ENCODE data around the gene EXPH5.

DNA sequence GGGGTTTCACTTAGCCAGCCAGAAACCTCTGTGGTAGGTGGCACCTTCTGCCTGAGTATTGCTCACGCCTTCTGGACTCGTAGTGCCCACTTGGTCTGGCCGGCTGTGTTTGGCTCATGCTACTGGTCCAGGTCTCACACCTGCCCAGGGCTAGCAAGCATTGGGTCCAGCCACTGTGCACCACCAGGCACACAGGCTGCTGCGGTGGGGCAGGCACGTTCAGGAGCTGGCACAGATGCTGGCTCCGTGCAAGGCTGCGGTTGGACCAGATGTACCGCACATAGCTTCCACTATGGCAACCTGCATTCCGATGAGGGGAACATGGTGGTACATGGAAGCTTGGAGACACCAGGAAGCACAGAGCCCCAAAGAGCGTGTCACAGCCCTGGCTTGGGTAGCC is 34.8 kb upstream of the EXPH5 start:
- TF ChIP-seq, protein P1, sequence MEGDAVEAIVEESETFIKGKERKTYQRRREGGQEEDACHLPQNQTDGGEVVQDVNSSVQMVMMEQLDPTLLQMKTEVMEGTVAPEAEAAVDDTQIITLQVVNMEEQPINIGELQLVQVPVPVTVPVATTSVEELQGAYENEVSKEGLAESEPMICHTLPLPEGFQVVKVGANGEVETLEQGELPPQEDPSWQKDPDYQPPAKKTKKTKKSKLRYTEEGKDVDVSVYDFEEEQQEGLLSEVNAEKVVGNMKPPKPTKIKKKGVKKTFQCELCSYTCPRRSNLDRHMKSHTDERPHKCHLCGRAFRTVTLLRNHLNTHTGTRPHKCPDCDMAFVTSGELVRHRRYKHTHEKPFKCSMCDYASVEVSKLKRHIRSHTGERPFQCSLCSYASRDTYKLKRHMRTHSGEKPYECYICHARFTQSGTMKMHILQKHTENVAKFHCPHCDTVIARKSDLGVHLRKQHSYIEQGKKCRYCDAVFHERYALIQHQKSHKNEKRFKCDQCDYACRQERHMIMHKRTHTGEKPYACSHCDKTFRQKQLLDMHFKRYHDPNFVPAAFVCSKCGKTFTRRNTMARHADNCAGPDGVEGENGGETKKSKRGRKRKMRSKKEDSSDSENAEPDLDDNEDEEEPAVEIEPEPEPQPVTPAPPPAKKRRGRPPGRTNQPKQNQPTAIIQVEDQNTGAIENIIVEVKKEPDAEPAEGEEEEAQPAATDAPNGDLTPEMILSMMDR (IDR thresholded peaks at IDR 0.05): no peak
- TF ChIP-seq EP300 (IDR thresholded peaks at IDR 0.05): no peak
- TF ChIP-seq POLR2AphosphoS5 (IDR thresholded peaks at IDR 0.05): no peak
- TF ChIP-seq POLR2A (IDR thresholded peaks at IDR 0.05): no peak

All from sigmoid colon (tissue), 4 donors.